ENCODE measurements around the gene SAC3D1.

- TF ChIP-seq CTCF (IDR thresholded peaks at IDR 0.05) (no peak), SIN3A (IDR thresholded peaks at IDR 0.05; ENCODE audit: borderline replicate concordance, insufficient read depth, low read depth, low read length) (no peak)
Observed at GRCh38 chr11:65087216-65087615, 46.2 kb downstream of the SAC3D1 start.

Data from Panc1 (cell line).